Endothelial cell of hepatic sinusoid (primary cell): ENCODE measurements around the gene TEAD1.

Source experiments
- in situ Hi-C: cut with HindIII; loops from 2 replicates; pipeline ENCODE4 v1.10.0; 2017; ENCODE audit warnings: low sequenced_read_pairs

TEAD1 gene

GRCh38 chr11:12662101-12662689 is 12.0 kb upstream of the TEAD1 start:
- in situ Hi-C loops, result no loop called here

GRCh38 chr11:12664385-12664784 is 9.8 kb upstream of the TEAD1 start:
- in situ Hi-C loops, result no loop called here

GRCh38 chr11:12666915-12667314 is 7.3 kb upstream of the TEAD1 start:
- in situ Hi-C loops, result no loop called here

- in situ Hi-C loops, result no loop called here
Observed at GRCh38 chr11:12667646-12668045, 6.6 kb upstream of the TEAD1 start.

GRCh38 chr11:12668166-12668565 is 6.1 kb upstream of the TEAD1 start:
- in situ Hi-C loops, result no loop called here

GRCh38 chr11:12669930-12670329 is 4.3 kb upstream of the TEAD1 start:
- in situ Hi-C loops, result no loop called here

- in situ Hi-C loops, result no loop called here
Observed at GRCh38 chr11:12671370-12671769, 2.9 kb upstream of the TEAD1 start.

GRCh38 chr11:12673601-12673923 is 659 bp upstream of the TEAD1 start:
- in situ Hi-C loops, result no loop called here

- in situ Hi-C loops, result no loop called here
Observed at GRCh38 chr11:12674571-12674935, 332 bp downstream of the TEAD1 start.

- in situ Hi-C loops, result no loop called here
Observed at GRCh38 chr11:12674936-12675696, 895 bp downstream of the TEAD1 start.

GRCh38 chr11:12675951-12676711 is 1.9 kb downstream of the TEAD1 start:
- in situ Hi-C loops, result no loop called here

GRCh38 chr11:12677131-12677530 is 2.9 kb downstream of the TEAD1 start:
- in situ Hi-C loops, result no loop called here

GRCh38 chr11:12678092-12678491 is 3.9 kb downstream of the TEAD1 start:
- in situ Hi-C loops, result no loop called here

- in situ Hi-C loops, result no loop called here
Observed at GRCh38 chr11:12678991-12679390, 4.8 kb downstream of the TEAD1 start.

- in situ Hi-C loops, result no loop called here
Observed at GRCh38 chr11:12679471-12679870, 5.2 kb downstream of the TEAD1 start.

- in situ Hi-C loops, result no loop called here
Observed at GRCh38 chr11:12680246-12680939, 6.2 kb downstream of the TEAD1 start.

GRCh38 chr11:12680940-12681258 is 6.7 kb downstream of the TEAD1 start:
- in situ Hi-C loops, result no loop called here

- in situ Hi-C loops, result no loop called here
Observed at GRCh38 chr11:12681466-12681865, 7.2 kb downstream of the TEAD1 start.

- in situ Hi-C loops, result no loop called here
Observed at GRCh38 chr11:12682288-12682687, 8.1 kb downstream of the TEAD1 start.

- in situ Hi-C loops, result no loop called here
Observed at GRCh38 chr11:12682737-12683500, 8.7 kb downstream of the TEAD1 start.

GRCh38 chr11:12683874-12684273 is 9.7 kb downstream of the TEAD1 start:
- in situ Hi-C loops, result no loop called here
